ENCODE data around the gene HIVEP3.

HIVEP3 gene

DNA sequence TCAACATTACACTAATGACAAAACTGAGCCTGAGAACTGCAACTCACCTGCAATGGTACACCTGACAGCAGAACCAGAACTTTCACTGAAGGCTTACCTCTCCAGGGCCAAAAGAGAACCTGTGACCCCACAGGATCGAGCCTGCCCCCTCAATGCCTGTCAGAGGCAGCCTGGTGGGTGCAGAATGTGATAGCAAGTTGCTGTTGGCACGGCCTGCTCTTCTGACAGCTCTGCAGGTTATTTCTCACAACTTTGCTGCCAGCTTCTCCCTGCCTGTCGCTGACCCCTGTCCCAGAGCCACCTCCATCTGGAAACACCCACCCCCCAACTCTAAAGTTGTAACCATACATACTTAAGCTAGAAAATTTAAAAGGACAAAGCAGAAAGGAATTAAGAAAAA lies 35.2 kb downstream of the HIVEP3 start:
- WGBS, 2 experiments (ENCODE audit: insufficient coverage in 2 of 2) = 69 to 100% methylated on average over 1 to 2 of the region's 3 CpGs
- H3K4me3 ChIP-seq (ENCODE audit: extremely low read depth, insufficient read depth, low read length, poor library complexity, severe bottlenecking) = no peak overlapping the region
- no peak overlapping the region for H3K27ac ChIP-seq (ENCODE audit: low read depth, low read length, severe bottlenecking)
- H3K9me3 ChIP-seq (ENCODE audit: control insufficient read depth, low read length) = no peaks in the 10 kb centered on the region
- no peaks in the 10 kb centered on the region for H3K36me3 ChIP-seq (ENCODE audit: control insufficient read depth, insufficient read depth, low read length)
- H3K4me1 ChIP-seq (ENCODE audit: control insufficient read depth, insufficient read depth, low read length, poor library complexity, severe bottlenecking) = peaks cover 7% of the 10 kb centered on the region

DNA sequence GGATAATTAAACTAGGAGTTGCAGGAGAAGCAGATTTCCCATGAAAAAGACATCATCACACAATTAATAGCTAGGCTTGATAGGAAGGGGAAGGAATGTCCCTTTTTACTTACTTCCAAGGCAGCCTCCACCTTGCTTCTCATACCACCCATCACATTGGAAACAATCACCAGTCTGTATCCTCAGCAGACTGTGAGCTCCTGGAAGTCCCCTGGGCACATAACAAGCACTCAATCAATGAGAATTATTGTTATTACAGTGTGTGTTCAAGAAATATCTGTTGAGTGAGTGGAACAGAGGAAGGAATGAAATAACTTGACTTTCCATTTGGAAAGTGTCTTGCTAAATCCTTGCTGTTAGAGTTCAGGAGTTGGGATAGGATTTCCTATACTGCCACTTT lies 36.2 kb downstream of the HIVEP3 start:
- Histone ChIP-seq H3K9me3 (ENCODE audit: control insufficient read depth, low read length) (no peaks in the 10 kb centered on the region), H3K4me3 (ENCODE audit: extremely low read depth, insufficient read depth, low read length, poor library complexity, severe bottlenecking) (no peak overlapping the region), H3K36me3 (ENCODE audit: control insufficient read depth, insufficient read depth, low read length) (no peaks in the 10 kb centered on the region), H3K27ac (ENCODE audit: low read depth, low read length, severe bottlenecking) (no peak overlapping the region), H3K4me1 (ENCODE audit: control insufficient read depth, insufficient read depth, low read length, poor library complexity, severe bottlenecking) (peaks cover 14% of the 10 kb centered on the region)

DNA sequence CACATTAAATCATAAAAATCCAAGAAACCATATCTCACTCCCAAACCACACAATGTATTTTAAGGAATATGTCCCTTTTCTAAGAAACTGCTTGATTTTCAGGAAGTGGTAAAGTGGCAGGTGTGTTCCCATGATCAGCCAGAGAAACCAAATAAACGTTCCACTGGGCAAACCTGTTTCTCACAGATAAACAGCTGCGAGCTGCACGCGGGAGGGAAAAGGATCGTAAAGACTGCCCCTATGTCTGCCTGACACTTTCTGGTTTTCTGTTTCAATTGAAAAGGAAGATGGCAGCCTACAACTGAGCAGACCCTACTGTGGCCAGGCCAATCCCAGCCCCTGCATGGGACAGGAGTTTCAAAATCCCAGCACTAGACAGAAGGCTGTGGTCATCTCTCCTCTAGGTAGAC lies 36.6 kb downstream of the HIVEP3 start:
- Histone ChIP-seq H3K36me3 (ENCODE audit: control insufficient read depth, insufficient read depth, low read length) (no peaks in the 10 kb centered on the region), H3K27ac (ENCODE audit: low read depth, low read length, severe bottlenecking) (no peak overlapping the region), H3K4me3 (ENCODE audit: extremely low read depth, insufficient read depth, low read length, poor library complexity, severe bottlenecking) (no peak overlapping the region), H3K4me1 (ENCODE audit: control insufficient read depth, insufficient read depth, low read length, poor library complexity, severe bottlenecking) (peaks cover 18% of the 10 kb centered on the region), H3K9me3 (ENCODE audit: control insufficient read depth, low read length) (no peaks in the 10 kb centered on the region)
- WGBS, 2 experiments (ENCODE audit: insufficient coverage in 2 of 2) = 92 to 97% methylated on average over 5 of the region's 5 CpGs

DNA sequence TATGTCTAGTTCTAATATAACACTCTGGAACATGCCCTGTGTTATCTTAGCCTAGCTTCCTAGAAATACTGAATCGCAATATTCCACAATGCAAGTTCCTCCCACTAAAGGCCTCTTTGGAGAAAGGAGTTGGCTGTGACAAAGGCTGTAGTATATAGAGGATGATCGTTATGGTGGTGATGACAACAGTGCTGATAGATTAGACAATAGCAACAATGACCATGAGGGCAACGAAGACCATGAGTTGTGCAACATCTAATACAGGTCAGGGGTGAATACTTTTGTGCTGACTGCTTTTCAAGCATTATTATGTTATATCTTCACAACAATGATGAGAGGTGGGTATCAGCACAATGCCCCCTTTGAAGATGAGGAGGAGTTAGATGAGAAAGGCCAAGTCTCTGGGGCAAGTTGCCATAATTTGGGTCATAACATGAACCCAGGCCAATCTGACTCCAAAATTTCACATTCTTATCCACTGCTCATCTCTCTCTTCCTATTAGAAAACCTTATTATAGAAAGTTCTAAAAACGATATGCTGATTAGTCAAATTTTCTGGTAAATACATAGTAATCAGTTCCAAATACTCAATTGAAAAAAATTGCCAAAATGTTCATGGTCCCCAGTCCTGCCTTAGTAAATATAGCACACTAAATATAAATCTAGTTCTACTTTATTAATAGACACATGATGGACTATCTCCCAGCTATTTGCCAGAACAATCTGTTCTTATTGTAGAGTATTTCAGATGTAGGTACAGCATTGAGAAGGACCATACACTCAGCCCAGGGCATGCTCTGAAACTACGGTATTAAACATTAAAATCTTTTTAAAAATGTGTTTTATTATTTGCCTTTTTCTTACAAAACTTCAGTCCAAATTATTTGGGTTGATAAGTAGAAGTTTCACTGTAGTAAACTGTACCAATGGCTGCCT lies 37.5 kb downstream of the HIVEP3 start:
- Histone ChIP-seq H3K9me3 (ENCODE audit: control insufficient read depth, low read length) (no peaks in the 10 kb centered on the region), H3K27ac (ENCODE audit: low read depth, low read length, severe bottlenecking) (no peak overlapping the region), H3K4me3 (ENCODE audit: extremely low read depth, insufficient read depth, low read length, poor library complexity, severe bottlenecking) (no peak overlapping the region), H3K36me3 (ENCODE audit: control insufficient read depth, insufficient read depth, low read length) (no peaks in the 10 kb centered on the region), H3K4me1 (ENCODE audit: control insufficient read depth, insufficient read depth, low read length, poor library complexity, severe bottlenecking) (peaks cover 24% of the 10 kb centered on the region)
- 88 to 100% methylated on average over 2 to 3 of the region's 5 CpGs for WGBS, 2 experiments (ENCODE audit: insufficient coverage in 2 of 2)

DNA sequence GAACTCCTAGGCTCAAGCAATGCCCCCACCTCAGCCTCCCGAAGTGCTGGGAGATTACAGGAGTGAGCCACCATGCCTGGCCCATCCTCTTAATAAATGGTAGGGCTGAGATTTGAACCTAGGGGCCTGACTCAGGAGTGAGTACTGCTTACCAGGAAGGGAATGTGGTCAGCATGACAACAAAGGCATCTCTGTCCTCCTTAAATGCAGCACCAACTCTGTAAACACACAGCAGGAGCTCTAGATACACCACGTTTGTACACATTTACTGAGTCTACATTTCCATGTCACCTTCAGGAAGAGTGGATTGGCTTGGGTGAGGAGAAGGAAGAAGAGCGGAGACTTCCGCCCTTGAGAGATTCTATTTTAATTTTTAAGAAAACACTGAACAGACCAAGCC lies 38.5 kb downstream of the HIVEP3 start:
- Histone ChIP-seq H3K27ac (ENCODE audit: low read depth, low read length, severe bottlenecking) (no peak overlapping the region), H3K4me1 (ENCODE audit: control insufficient read depth, insufficient read depth, low read length, poor library complexity, severe bottlenecking) (peaks cover 30% of the 10 kb centered on the region), H3K9me3 (ENCODE audit: control insufficient read depth, low read length) (no peaks in the 10 kb centered on the region), H3K36me3 (ENCODE audit: control insufficient read depth, insufficient read depth, low read length) (no peaks in the 10 kb centered on the region), H3K4me3 (ENCODE audit: extremely low read depth, insufficient read depth, low read length, poor library complexity, severe bottlenecking) (no peak overlapping the region)
- WGBS, 2 experiments (ENCODE audit: insufficient coverage in 2 of 2) = 94% methylated on average over 2 of the region's 4 CpGs; no CpG with 5 or more reads in 1 of the 2 experiments

DNA sequence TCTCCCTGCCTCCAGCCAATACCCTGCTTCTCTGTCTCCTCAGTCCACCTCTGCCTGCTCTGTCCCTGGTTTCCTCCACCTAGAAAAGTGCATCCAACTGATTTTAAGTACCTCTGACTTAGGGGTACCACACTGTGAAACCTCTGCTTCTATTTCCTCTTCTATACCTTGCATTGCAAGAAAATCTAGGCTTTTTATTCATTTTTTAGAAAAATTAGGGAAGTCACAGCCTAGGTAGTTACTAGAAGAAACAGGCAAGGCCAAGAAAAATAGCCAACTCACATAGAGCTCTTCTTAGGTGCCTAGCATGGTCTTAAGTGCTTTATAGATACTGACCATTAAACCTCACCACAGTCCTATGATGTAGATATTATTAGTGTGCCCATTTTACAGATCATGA lies 39.1 kb downstream of the HIVEP3 start:
- Histone ChIP-seq H3K4me1 (ENCODE audit: control insufficient read depth, insufficient read depth, low read length, poor library complexity, severe bottlenecking) (peaks cover 36% of the 10 kb centered on the region), H3K36me3 (ENCODE audit: control insufficient read depth, insufficient read depth, low read length) (no peaks in the 10 kb centered on the region), H3K27ac (ENCODE audit: low read depth, low read length, severe bottlenecking) (no peak overlapping the region), H3K9me3 (ENCODE audit: control insufficient read depth, low read length) (no peaks in the 10 kb centered on the region), H3K4me3 (ENCODE audit: extremely low read depth, insufficient read depth, low read length, poor library complexity, severe bottlenecking) (no peak overlapping the region)

DNA sequence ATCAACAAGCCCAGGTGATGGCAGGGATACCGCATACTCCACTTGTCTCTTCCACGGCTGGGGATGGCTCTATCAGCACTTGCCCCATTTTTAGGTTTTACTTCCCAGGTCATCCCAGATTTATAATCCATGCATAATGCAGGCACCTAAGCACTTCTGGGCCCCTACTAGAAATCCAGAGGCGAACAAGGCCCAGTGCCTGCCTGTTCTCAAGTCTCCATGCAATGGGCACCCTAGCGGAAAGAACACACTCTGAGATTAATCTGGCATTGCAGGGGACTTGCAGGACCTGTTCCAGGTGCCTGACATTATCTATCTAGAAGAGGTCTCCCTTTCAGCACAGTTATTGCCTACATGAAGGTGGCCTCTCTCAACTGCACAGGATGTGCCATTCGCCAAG lies 39.8 kb downstream of the HIVEP3 start:
- H3K9me3 ChIP-seq (ENCODE audit: control insufficient read depth, low read length) = no peaks in the 10 kb centered on the region
- peaks cover 39% of the 10 kb centered on the region for H3K4me1 ChIP-seq (ENCODE audit: control insufficient read depth, insufficient read depth, low read length, poor library complexity, severe bottlenecking)
- H3K27ac ChIP-seq (ENCODE audit: low read depth, low read length, severe bottlenecking) = no peak overlapping the region
- no peaks in the 10 kb centered on the region for H3K36me3 ChIP-seq (ENCODE audit: control insufficient read depth, insufficient read depth, low read length)
- 86 to 93% methylated on average over 5 of the region's 5 CpGs for WGBS, 2 experiments (ENCODE audit: insufficient coverage in 2 of 2)
- no peak overlapping the region for H3K4me3 ChIP-seq (ENCODE audit: extremely low read depth, insufficient read depth, low read length, poor library complexity, severe bottlenecking)

DNA sequence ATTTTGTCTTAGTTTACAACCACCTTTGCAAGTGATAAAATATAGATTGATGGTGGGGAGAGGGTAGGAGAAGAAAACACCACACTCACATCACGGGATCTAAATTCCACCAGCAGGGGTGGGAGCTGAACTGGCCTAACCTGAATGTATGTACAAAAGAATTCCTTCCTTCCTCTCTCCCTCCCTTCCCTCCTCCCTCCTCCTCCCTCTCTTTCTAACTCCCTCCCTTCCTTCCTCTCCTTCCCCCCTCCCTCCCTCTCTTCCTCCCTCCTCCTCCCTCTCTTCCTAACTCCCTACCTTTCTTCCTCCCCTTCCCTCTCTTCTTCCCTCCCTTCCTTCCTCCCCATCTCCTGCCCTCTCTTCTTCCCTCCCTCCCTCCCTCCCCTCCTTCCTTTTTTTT lies 40.2 kb downstream of the HIVEP3 start:
- Histone ChIP-seq H3K27ac (ENCODE audit: low read depth, low read length, severe bottlenecking) (no peak overlapping the region), H3K4me3 (ENCODE audit: extremely low read depth, insufficient read depth, low read length, poor library complexity, severe bottlenecking) (no peak overlapping the region), H3K9me3 (ENCODE audit: control insufficient read depth, low read length) (no peaks in the 10 kb centered on the region), H3K36me3 (ENCODE audit: control insufficient read depth, insufficient read depth, low read length) (no peaks in the 10 kb centered on the region), H3K4me1 (ENCODE audit: control insufficient read depth, insufficient read depth, low read length, poor library complexity, severe bottlenecking) (peaks cover 43% of the 10 kb centered on the region)
- no CpG with 5 or more reads among the region's 1 CpG for WGBS, 2 experiments (ENCODE audit: insufficient coverage in 2 of 2)

DNA sequence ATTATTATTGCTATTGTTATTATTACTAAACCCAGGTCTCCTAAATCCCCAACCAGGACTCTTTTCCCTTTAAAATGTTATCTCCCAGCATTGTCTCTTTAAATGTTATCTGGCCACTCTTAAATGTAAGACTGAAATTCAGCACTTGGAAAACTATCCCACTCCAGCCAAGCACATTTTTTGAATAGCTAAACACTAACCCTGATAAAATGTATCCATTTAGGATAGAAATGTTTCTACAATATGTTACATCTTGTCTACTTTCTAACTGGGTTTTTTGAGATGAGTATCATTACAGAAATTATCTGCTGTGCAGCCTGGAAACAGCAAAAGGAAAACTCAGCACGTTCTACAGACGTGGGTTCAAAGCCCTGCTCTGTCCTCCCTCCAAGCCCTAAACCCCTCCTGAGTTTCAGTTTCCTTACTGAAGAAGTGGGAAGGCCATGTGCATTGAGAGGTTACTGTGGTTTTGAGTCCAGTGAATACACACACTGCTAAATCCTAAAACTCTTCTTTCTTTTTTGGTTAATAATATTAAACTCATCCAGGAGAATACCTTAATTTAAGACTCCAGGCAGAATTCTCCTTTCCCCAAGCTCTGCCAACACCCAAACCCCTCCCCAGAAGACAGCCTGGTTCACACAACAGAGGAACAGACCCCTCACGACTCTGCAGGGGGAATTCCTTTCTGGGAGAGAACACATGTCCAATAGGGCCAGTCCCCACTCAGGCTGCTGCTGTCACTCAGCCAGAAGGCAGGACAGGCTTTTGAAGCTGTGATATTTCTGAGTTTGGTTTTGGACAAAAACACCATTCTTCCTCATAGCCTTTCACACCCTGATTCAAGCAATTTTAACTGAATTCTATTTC lies 41.9 kb downstream of the HIVEP3 start:
- Histone ChIP-seq H3K9me3 (ENCODE audit: control insufficient read depth, low read length) (no peaks in the 10 kb centered on the region), H3K4me1 (ENCODE audit: control insufficient read depth, insufficient read depth, low read length, poor library complexity, severe bottlenecking) (peaks cover 44% of the 10 kb centered on the region), H3K4me3 (ENCODE audit: extremely low read depth, insufficient read depth, low read length, poor library complexity, severe bottlenecking) (no peak overlapping the region), H3K27ac (ENCODE audit: low read depth, low read length, severe bottlenecking) (peak overlapping the region; percentile 39), H3K36me3 (ENCODE audit: control insufficient read depth, insufficient read depth, low read length) (no peaks in the 10 kb centered on the region)
- 42% methylated on average over 2 of the region's 3 CpGs; no CpG with 5 or more reads in 1 of the 2 experiments for WGBS, 2 experiments (ENCODE audit: insufficient coverage in 2 of 2)

DNA sequence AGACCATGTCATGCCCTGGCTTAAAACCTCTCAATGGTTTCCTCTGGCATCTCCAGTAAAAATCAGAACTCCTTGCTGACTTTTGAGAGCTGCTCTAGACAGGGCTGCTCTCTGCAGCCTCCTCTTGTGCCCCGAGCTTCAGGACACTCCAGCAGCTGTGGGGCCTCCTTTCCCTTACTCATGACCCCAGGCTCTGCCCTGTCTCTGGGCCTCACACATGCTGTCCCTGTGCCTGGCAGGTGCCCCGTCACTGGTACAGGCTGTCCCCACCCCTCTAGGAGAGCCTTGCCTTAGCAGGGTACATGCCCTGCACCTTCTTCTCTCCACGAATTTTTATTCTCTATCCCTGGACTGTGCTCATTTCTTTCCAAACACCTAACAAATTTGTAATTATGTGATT lies 43.2 kb downstream of the HIVEP3 start:
- Histone ChIP-seq H3K36me3 (ENCODE audit: control insufficient read depth, insufficient read depth, low read length) (no peaks in the 10 kb centered on the region), H3K27ac (ENCODE audit: low read depth, low read length, severe bottlenecking) (no peak overlapping the region), H3K4me1 (ENCODE audit: control insufficient read depth, insufficient read depth, low read length, poor library complexity, severe bottlenecking) (peaks cover 51% of the 10 kb centered on the region), H3K4me3 (ENCODE audit: extremely low read depth, insufficient read depth, low read length, poor library complexity, severe bottlenecking) (no peak overlapping the region), H3K9me3 (ENCODE audit: control insufficient read depth, low read length) (no peaks in the 10 kb centered on the region)
- 69 to 89% methylated on average over 2 of the region's 3 CpGs for WGBS, 2 experiments (ENCODE audit: insufficient coverage in 2 of 2)
